WTC11 (cell line): ENCODE data around the gene CPT1C.

Experiments
- CREB1 ChIP-seq: sonication (generic); formaldehyde crosslinking; IDR thresholded peaks from 2 replicates; pipeline ENCODE4 v1.8.0; 2023; ENCODE audit warnings: mild to moderate bottlenecking, missing genetic modification reagents
- ESRRA ChIP-seq: sonication (generic); formaldehyde crosslinking; IDR thresholded peaks from 2 replicates; pipeline ENCODE4 v1.8.1; 2022; ENCODE audit warnings: mild to moderate bottlenecking, missing genetic modification reagents, borderline replicate concordance
- FOXJ3 ChIP-seq: sonication (generic); formaldehyde crosslinking; IDR thresholded peaks from 2 replicates; pipeline ENCODE4 v1.9.0; 2021; ENCODE audit warnings: missing genetic modification reagents, mild to moderate bottlenecking, borderline replicate concordance
- HMGA2 ChIP-seq: fragments of 250-450 bp; sonication (Bioruptor Pico); IDR thresholded peaks from 2 replicates; pipeline ENCODE4 v1.4.0; 2021; ENCODE audit warnings: mild to moderate bottlenecking, moderate library complexity
- JUN ChIP-seq: sonication (generic); formaldehyde crosslinking; IDR thresholded peaks from 2 replicates; pipeline ENCODE4 v1.8.0; 2023; ENCODE audit warnings: mild to moderate bottlenecking, missing genetic modification reagents
- NR2C2 ChIP-seq: sonication (generic); formaldehyde crosslinking; IDR thresholded peaks from 2 replicates; pipeline ENCODE4 v1.8.0; 2022; ENCODE audit warnings: mild to moderate bottlenecking, missing genetic modification reagents
- PREB ChIP-seq: sonication (generic); formaldehyde crosslinking; IDR thresholded peaks from 2 replicates; pipeline ENCODE4 v1.8.1; 2022; ENCODE audit warnings: mild to moderate bottlenecking, missing genetic modification reagents, moderate library complexity, borderline replicate concordance
- STAT6 ChIP-seq: sonication (generic); formaldehyde crosslinking; conservative IDR thresholded peaks from 2 replicates; pipeline ENCODE4 v1.8.1; 2023; ENCODE audit warnings: mild to moderate bottlenecking, low read depth, missing genetic modification reagents, moderate library complexity
- TP53 ChIP-seq: sonication (generic); formaldehyde crosslinking; IDR thresholded peaks from 2 replicates; pipeline ENCODE4 v1.8.1; 2023; ENCODE audit warnings: mild to moderate bottlenecking, missing genetic modification reagents
- TF ChIP-seq, protein P1 (sequence below): fragments of 200-600 bp; IDR thresholded peaks from 2 replicates; pipeline ENCODE4 v1.8.0; 2022; ENCODE audit warnings: antibody characterized with exemption

DNA sequence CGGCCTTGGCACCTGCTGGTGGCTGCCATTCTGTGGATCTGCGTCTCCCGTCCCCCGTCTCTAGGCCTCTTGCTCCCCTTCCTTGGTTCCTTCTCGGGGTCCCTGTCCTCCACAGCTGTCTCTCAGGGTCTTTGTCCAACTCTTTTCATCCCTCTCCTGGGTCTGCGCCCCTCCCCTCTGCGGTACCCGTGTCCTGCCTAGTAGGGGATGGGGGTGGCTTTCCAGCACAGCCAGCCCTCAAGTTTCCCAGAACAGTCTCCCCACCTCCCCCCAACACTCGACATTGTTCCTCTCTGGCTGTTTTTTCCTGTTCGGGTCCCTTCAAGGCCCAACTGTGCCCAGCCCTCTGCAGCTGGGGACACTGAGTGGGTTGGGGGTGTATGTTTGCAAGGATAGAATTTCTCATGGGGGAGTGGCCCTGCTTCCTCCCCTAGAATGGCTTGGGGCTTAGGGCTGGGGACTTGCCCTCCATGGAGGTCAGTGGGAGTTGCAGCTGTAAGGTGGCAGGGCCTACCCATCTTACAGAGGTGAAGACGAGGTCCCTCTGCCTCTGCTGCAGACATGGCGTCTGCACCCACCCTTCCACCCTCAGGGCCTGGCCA, 2.3 kb upstream of the CPT1C start:
- TF ChIP-seq STAT6 (CRISPR knock-in tag) (no peak), PREB (CRISPR knock-in tag) (no peak), JUN (CRISPR knock-in tag) (no peak), CREB1 (CRISPR knock-in tag) (no peak), NR2C2 (CRISPR knock-in tag) (no peak), FOXJ3 (no peak), TP53 (CRISPR knock-in tag) (no peak), HMGA2 (no peak), ESRRA (CRISPR knock-in tag) (no peak)
- TF ChIP-seq, protein P1, sequence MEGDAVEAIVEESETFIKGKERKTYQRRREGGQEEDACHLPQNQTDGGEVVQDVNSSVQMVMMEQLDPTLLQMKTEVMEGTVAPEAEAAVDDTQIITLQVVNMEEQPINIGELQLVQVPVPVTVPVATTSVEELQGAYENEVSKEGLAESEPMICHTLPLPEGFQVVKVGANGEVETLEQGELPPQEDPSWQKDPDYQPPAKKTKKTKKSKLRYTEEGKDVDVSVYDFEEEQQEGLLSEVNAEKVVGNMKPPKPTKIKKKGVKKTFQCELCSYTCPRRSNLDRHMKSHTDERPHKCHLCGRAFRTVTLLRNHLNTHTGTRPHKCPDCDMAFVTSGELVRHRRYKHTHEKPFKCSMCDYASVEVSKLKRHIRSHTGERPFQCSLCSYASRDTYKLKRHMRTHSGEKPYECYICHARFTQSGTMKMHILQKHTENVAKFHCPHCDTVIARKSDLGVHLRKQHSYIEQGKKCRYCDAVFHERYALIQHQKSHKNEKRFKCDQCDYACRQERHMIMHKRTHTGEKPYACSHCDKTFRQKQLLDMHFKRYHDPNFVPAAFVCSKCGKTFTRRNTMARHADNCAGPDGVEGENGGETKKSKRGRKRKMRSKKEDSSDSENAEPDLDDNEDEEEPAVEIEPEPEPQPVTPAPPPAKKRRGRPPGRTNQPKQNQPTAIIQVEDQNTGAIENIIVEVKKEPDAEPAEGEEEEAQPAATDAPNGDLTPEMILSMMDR = no peak
